GM23248 (cell line): Measurements from ENCODE around the gene GEMIN2.

Experiments
- EZH2 ChIP-seq: fragments of 200-600 bp; sonication (generic); IDR thresholded peaks from 2 replicates; pipeline ENCODE4 v1.6.1; 2018; ENCODE audit warnings: antibody characterized with exemption, mild to moderate bottlenecking; ENCODE audit not compliant: insufficient read depth, poor library complexity, severe bottlenecking
- EZH2phosphoT487 ChIP-seq: fragments of 200-600 bp; sonication (generic); IDR thresholded peaks from 2 replicates; pipeline ENCODE4 v1.6.1; 2018; ENCODE audit warnings: antibody characterized with exemption, moderate library complexity, mild to moderate bottlenecking, low read depth; ENCODE audit not compliant: insufficient read depth

GRCh38 chr14:39099748-39100147 is 14.4 kb upstream of the GEMIN2 start:
- TF ChIP-seq EZH2phosphoT487 (no peak), EZH2 (no peak)
